Jurkat, Clone E6-1 (cell line): ENCODE measurements around the gene KLC4.

ENCODE experiments used
- DNase-seq: peaks from one replicate; pipeline ENCODE4 v3.0.0-alpha.2; 2011; ENCODE audit warnings: low read depth, low spot score
- H3K4me3 ChIP-seq: 2 replicates; pipeline ENCODE4 v1.5.1; 2011; ENCODE audit warnings: mild to moderate bottlenecking, low read length, control low read depth, moderate library complexity

KLC4 gene

GRCh38 chr6:43119482-43119881 lies 60.1 kb downstream of the KLC4 start:
- DNase-seq: no peak
- no peak overlapping the region for H3K4me3 ChIP-seq

GRCh38 chr6:43120101-43120763 lies 60.8 kb downstream of the KLC4 start:
- no peak overlapping the region for H3K4me3 ChIP-seq
- no peak for DNase-seq

GRCh38 chr6:43120944-43121913 lies 61.8 kb downstream of the KLC4 start:
- no peak overlapping the region for H3K4me3 ChIP-seq
- DNase-seq: no peak

GRCh38 chr6:43122146-43122545 lies 62.7 kb downstream of the KLC4 start:
- DNase-seq: no peak

GRCh38 chr6:43123461-43124314 lies 64.3 kb downstream of the KLC4 start:
- no peak for DNase-seq
- no peak overlapping the region for H3K4me3 ChIP-seq

More at GRCh38 chr6:43122146-43122545, 62.7 kb downstream of the KLC4 start:
- H3K4me3 ChIP-seq: no peak overlapping the region

- no peak for DNase-seq
- H3K4me3 ChIP-seq: no peak overlapping the region
Measured at GRCh38 chr6:43124481-43124880, 65.0 kb downstream of the KLC4 start.
